NCI-H1048 (cell line): ENCODE data around the gene LCP1.

Experiments
- DNase-seq: peaks from one replicate; lab custom pipeline; 2025; lab: John Stamatoyannopoulos, UW

Gene LCP1

GRCh38 chr13:46160065-46160464, 21.9 kb downstream of the LCP1 start:
- no peak for DNase-seq

GRCh38 chr13:46158983-46159382, 23.0 kb downstream of the LCP1 start:
- DNase-seq = no peak

- DNase-seq = no peak
Measured at GRCh38 chr13:46158222-46158621, 23.8 kb downstream of the LCP1 start.

- no peak for DNase-seq
Measured at GRCh38 chr13:46154136-46154801, 27.7 kb downstream of the LCP1 start.

GRCh38 chr13:46152627-46153328, 29.2 kb downstream of the LCP1 start:
- DNase-seq = no peak

GRCh38 chr13:46150134-46150693, 31.8 kb downstream of the LCP1 start:
- no peak for DNase-seq

- DNase-seq = no peak
Measured at GRCh38 chr13:46149272-46150133, 32.5 kb downstream of the LCP1 start.

GRCh38 chr13:46146898-46147297, 35.1 kb downstream of the LCP1 start:
- DNase-seq = no peak

- DNase-seq = no peak
Measured at GRCh38 chr13:46145950-46146349, 36.0 kb downstream of the LCP1 start.

- no peak for DNase-seq
Measured at GRCh38 chr13:46145135-46145534, 36.8 kb downstream of the LCP1 start.

- DNase-seq = no peak
Measured at GRCh38 chr13:46143184-46143701, 38.7 kb downstream of the LCP1 start.

- no peak for DNase-seq
Measured at GRCh38 chr13:46142776-46143175, 39.2 kb downstream of the LCP1 start.

GRCh38 chr13:46140044-46140443, 41.9 kb downstream of the LCP1 start:
- no peak for DNase-seq

- no peak for DNase-seq
Measured at GRCh38 chr13:46137627-46138317, 44.2 kb downstream of the LCP1 start.

GRCh38 chr13:46136688-46137087, 45.3 kb downstream of the LCP1 start:
- DNase-seq = no peak

GRCh38 chr13:46134961-46135522, 46.9 kb downstream of the LCP1 start:
- DNase-seq = peak; percentile 10

GRCh38 chr13:46134494-46134893, 47.5 kb downstream of the LCP1 start:
- no peak for DNase-seq

GRCh38 chr13:46132109-46132508, 49.9 kb downstream of the LCP1 start:
- DNase-seq = no peak

- DNase-seq = no peak
Measured at GRCh38 chr13:46131705-46132104, 50.3 kb downstream of the LCP1 start.

GRCh38 chr13:46129955-46130618, 51.9 kb downstream of the LCP1 start:
- no peak for DNase-seq

- no peak for DNase-seq
Measured at GRCh38 chr13:46129124-46129523, 52.9 kb downstream of the LCP1 start.
